Fibroblast of lung (primary cell): ENCODE results near the gene MYPOP. TPM values are rescaled to one million over a fixed set of nuclear protein-coding genes. Genes with fewer than 3 reads are reported as not detected.

Experiments
- DNase-seq, 2 donors: peaks; one replicate each; pipeline versions ENCODE4 v3.0.0 to v3.0.0-alpha.2; 2010; ENCODE audit warnings: low read depth in 2 of 2
- H2AFZ ChIP-seq: 2 replicates; pipeline ENCODE4 v1.5.1; 2012; ENCODE audit warnings: low read length, control low read depth, inconsistent platforms
- H3K27ac ChIP-seq: 2 replicates; pipeline ENCODE4 v1.5.1; 2011; ENCODE audit warnings: low read length, control low read depth; ENCODE audit not compliant: insufficient read depth
- H3K27me3 ChIP-seq: 2 replicates; pipeline ENCODE4 v1.5.1; 2011; ENCODE audit warnings: mild to moderate bottlenecking, low read length; ENCODE audit not compliant: control insufficient read depth, insufficient read depth
- H3K36me3 ChIP-seq: 2 replicates; pipeline ENCODE4 v1.5.1; 2011; ENCODE audit warnings: low read length; ENCODE audit not compliant: control insufficient read depth, insufficient read depth
- H3K4me1 ChIP-seq: 2 replicates; pipeline ENCODE4 v1.5.1; 2011; ENCODE audit warnings: low read length; ENCODE audit not compliant: control insufficient read depth, insufficient read depth; ENCODE audit errors: extremely low read depth
- H3K4me2 ChIP-seq: 2 replicates; pipeline ENCODE4 v1.5.1; 2011; ENCODE audit warnings: low read length, control low read depth; ENCODE audit not compliant: insufficient read depth; ENCODE audit errors: extremely low read depth
- H3K4me3 ChIP-seq, 4 experiments: fragments of 200-600 bp in 1 of 4; sonication (generic) in 1 of 4; replicated peaks in 1 of 4; 2 replicates each; pipeline ENCODE4 v1.5.1; 2011 to 2016; ENCODE audit warnings: low read length in 4 of 4, low read depth in 3 of 4, mild to moderate bottlenecking in 3 of 4, control low read depth in 2 of 4, inconsistent platforms in 1 of 4, mixed read lengths in 1 of 4; ENCODE audit not compliant: insufficient read depth in 1 of 4; ENCODE audit errors: control extremely low read depth in 1 of 4
- H3K79me2 ChIP-seq: 2 replicates; pipeline ENCODE4 v1.5.1; 2012; ENCODE audit warnings: mild to moderate bottlenecking, low read length, inconsistent platforms; ENCODE audit not compliant: control insufficient read depth, insufficient read depth
- H3K9ac ChIP-seq: 2 replicates; pipeline ENCODE4 v1.5.1; 2011; ENCODE audit warnings: mild to moderate bottlenecking, low read length, control low read depth; ENCODE audit not compliant: insufficient read depth
- H3K9me3 ChIP-seq: 2 replicates; pipeline ENCODE4 v1.5.1; 2012; ENCODE audit warnings: low read depth, low read length; ENCODE audit not compliant: control insufficient read depth, insufficient read depth
- H4K20me1 ChIP-seq: 2 replicates; pipeline ENCODE4 v1.5.1; 2011; ENCODE audit warnings: low read length; ENCODE audit not compliant: control insufficient read depth, insufficient read depth; ENCODE audit errors: extremely low read depth
- EZH2 ChIP-seq: IDR thresholded peaks from 2 replicates; pipeline ENCODE4 v1.5.1; 2012; ENCODE audit warnings: low read length, control low read depth, mild to moderate bottlenecking; ENCODE audit errors: missing control alignments
- polyA plus RNA-seq, 2 donors: library from polyadenylated mRNA; depleted of rRNA in 1 of 2; stranded (reverse) in 1 of 2; unstranded in 1 of 2; fragments of >200 nt; gene quantifications; 2 replicates each; pipeline ENCODE4 v1.2.1, GENCODE V29; 2011 to 2012; ENCODE audit warnings: missing spikeins in 1 of 2
- total RNA-seq: library from RNA; depleted of rRNA; stranded (reverse); fragments of >200 nt; gene quantifications from 2 replicates; pipeline ENCODE4 v1.2.1, GENCODE V29; 2014
- TF ChIP-seq, protein P1 (sequence below), 2 donors: IDR thresholded peaks in 1 of 2; conservative IDR thresholded peaks in 1 of 2; 1 replicate in 1 of 2; 2 replicates in 1 of 2; pipeline ENCODE4 v1.5.1; 2011 to 2012; ENCODE audit warnings: low read length in 2 of 2, control low read depth in 1 of 2, inconsistent platforms in 1 of 2, low read depth in 1 of 2, mild to moderate bottlenecking in 1 of 2

The MYPOP gene
- total and polyA plus RNA-seq, 2 donors (not counting 1 experiment from before 2014, with no cell fraction given) = 0.81 to 1.3 TPM

DNA sequence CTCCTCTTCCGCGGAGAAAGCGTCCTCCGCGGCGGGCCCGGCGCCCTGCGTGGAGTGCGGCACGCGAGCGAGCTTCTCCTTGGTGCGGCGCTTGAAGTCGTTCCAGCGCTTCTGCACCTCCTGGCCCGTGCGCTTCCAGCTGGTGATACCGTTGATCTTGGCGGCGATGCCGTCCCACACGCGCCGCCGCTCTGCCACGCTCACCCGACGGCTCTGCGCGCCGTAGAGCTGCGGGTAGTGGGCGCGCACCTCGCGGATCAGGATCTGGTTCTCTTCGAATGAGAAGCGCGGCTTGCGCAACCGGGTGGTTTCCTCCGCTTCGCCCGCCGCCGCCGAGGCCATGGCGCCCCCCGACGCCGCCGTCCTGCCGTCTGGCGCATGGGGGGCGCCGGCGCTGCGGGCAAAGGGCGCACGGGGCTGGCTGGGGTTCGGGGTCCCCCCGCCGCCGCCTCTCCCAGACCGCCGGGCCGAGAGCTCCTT is 941 bp downstream of the MYPOP start:
- Histone ChIP-seq H3K27ac (no peak overlapping the region), H3K27me3 (no peaks in the 10 kb centered on the region), H3K9ac (peak overlapping the region; percentile 7), H3K4me3 (peak overlapping the region; percentile 29 to 88 (median 84)), H4K20me1 (no peaks in the 10 kb centered on the region), H3K36me3 (peaks cover 3% of the 10 kb centered on the region), H3K79me2 (no peaks in the 10 kb centered on the region), H3K4me1 (peaks cover 4% of the 10 kb centered on the region), H3K4me2 (peak overlapping the region; percentile 44), H3K9me3 (no peaks in the 10 kb centered on the region), H2AFZ (peak overlapping the region; percentile 30)
- DNase-seq = peak; percentile 46 to 50
- TF ChIP-seq, protein P1, sequence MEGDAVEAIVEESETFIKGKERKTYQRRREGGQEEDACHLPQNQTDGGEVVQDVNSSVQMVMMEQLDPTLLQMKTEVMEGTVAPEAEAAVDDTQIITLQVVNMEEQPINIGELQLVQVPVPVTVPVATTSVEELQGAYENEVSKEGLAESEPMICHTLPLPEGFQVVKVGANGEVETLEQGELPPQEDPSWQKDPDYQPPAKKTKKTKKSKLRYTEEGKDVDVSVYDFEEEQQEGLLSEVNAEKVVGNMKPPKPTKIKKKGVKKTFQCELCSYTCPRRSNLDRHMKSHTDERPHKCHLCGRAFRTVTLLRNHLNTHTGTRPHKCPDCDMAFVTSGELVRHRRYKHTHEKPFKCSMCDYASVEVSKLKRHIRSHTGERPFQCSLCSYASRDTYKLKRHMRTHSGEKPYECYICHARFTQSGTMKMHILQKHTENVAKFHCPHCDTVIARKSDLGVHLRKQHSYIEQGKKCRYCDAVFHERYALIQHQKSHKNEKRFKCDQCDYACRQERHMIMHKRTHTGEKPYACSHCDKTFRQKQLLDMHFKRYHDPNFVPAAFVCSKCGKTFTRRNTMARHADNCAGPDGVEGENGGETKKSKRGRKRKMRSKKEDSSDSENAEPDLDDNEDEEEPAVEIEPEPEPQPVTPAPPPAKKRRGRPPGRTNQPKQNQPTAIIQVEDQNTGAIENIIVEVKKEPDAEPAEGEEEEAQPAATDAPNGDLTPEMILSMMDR (conservative IDR thresholded peaks at IDR 0.05 in 1 of 2, IDR thresholded peaks at IDR 0.05 in 1 of 2; ENCODE audit: low read depth in 1 of 2, low read length in 2 of 2) = no peak
- TF ChIP-seq EZH2 = no peak

DNA sequence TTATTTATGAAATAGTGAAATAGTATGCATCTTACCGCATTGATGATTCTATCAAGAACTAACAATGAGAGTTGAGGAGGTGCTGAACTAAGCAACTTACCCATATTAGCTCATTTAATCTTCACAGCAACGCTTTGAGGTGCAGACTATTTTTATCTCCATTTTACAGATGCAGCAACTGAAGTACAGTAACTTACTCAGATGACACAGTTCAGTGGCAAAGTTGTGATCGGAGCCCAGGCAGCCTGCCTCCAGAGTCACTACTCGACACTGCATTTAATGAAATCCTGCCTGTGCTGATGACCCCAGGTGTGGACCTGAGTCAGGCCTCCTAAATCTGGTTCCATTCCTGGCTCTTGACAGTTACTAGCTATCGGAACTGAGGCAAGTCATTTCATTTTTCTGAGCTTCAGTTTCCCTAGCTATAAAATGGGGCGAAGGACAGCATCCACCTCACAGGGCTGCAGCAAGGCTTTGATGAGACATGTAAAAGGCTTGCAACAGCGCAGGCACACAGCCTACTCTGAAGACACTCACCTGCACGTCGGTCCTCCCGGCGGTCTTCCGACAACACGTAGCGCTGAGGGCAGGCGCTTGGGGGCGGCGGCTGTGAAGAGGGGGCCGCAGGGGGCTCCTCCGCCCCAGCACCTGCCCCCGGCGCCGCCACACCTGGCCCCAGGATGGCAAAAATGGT is 1.5 kb downstream of the MYPOP start:
- Histone ChIP-seq H3K27me3 (no peaks in the 10 kb centered on the region), H3K79me2 (no peaks in the 10 kb centered on the region), H3K4me3 (peak overlapping the region; percentile 7 to 88 (median 60)), H3K27ac (no peak overlapping the region), H3K9me3 (no peaks in the 10 kb centered on the region), H4K20me1 (no peaks in the 10 kb centered on the region), H3K9ac (no peak overlapping the region), H2AFZ (no peak overlapping the region), H3K4me1 (peaks cover 4% of the 10 kb centered on the region), H3K36me3 (peaks cover 3% of the 10 kb centered on the region), H3K4me2 (peak overlapping the region; percentile 44)
- DNase-seq = no peak
- TF ChIP-seq, protein P1 (conservative IDR thresholded peaks at IDR 0.05 in 1 of 2, IDR thresholded peaks at IDR 0.05 in 1 of 2; ENCODE audit: low read depth in 1 of 2, low read length in 2 of 2) = no peak
- no peak for TF ChIP-seq EZH2

DNA sequence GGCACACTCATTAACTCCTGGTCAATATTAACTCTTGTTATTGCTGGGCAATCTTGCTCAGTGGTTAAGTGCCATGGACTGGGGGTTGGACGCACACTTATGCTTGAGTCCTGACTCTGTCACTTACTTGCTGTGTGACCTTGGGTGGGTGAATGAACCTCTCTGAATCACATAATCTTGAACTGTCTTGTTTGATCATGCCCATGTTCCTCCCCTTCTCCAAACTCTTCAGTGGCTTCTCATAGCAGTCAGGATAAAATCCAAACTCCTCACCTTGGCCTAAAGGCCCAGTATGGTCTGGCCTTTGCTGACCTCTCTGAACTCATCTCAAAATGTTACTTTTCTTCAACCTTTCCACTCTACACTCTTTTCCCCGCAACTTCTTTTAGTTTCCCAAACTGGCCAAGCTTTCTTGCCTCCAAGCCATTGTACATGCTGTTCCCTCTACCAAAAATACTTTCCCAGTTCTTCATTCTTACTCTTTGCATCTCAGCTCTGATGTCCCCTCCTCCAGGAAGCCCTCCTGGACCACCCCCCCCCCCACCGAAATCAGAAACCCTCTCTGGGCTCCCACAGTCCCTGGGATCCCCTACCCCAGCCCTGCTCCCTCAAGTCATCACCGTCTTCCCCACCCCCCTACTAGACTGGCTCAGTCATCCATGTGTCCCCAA is 2.4 kb downstream of the MYPOP start:
- H3K9me3 ChIP-seq = no peaks in the 10 kb centered on the region
- H3K36me3 ChIP-seq = peaks cover 3% of the 10 kb centered on the region
- H3K4me3 ChIP-seq = no peak overlapping the region
- H4K20me1 ChIP-seq = no peaks in the 10 kb centered on the region
- TF ChIP-seq EZH2 = no peak
- TF ChIP-seq, protein P1 (conservative IDR thresholded peaks at IDR 0.05 in 1 of 2, IDR thresholded peaks at IDR 0.05 in 1 of 2; ENCODE audit: low read depth in 1 of 2, low read length in 2 of 2) = no peak
- peaks cover 4% of the 10 kb centered on the region for H3K4me1 ChIP-seq
- no peak overlapping the region for H3K4me2 ChIP-seq
- no peaks in the 10 kb centered on the region for H3K79me2 ChIP-seq
- H2AFZ ChIP-seq = no peak overlapping the region
- no peak for DNase-seq
- no peak overlapping the region for H3K27ac ChIP-seq
- H3K27me3 ChIP-seq = no peaks in the 10 kb centered on the region
- no peak overlapping the region for H3K9ac ChIP-seq
